Measurements from ENCODE around the gene BLZF1. TPM values are rescaled to one million over a fixed set of nuclear protein-coding genes. Genes with fewer than 3 reads are reported as not detected.

Gene BLZF1
- total and polyA plus RNA-seq, 9 donors, result 9.2 to 28.8 (median 19.2) TPM

DNA sequence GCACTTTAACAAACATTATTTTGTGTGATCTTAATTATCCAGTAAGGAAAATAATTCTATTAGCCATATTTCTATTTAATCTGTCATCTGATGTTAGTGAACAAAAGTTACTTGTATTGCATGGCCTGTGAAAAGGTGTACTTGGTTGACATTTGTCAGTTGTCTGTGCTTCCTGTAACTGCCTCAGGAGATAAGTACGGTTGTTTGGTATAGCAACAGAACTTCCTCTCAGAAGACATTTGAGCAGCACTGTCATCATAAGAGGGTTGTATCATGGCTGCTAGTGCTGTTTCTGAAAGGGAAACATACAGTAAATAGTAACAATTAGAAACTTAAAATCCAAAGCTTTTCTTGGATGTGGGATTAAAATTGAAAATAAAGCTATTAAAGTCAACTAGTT is 3.4 kb downstream of the BLZF1 start:
- Histone ChIP-seq H3K36me3 (no peaks in the 10 kb centered on the region), H3K27ac (no peak overlapping the region), H3K27me3 (no peaks in the 10 kb centered on the region), H3K4me1 (ENCODE audit: insufficient read depth) (peaks cover 2% of the 10 kb centered on the region), H3K9me3 (no peaks in the 10 kb centered on the region), H3K4me3 (no peak overlapping the region)
- 82 to 94% (median 85%) methylated on average over 1 of the region's 1 CpG for WGBS, 3 donors
- no peak for DNase-seq
- intact Hi-C loops (cut with DNase I), result no loop called here
- TF ChIP-seq, protein P1, sequence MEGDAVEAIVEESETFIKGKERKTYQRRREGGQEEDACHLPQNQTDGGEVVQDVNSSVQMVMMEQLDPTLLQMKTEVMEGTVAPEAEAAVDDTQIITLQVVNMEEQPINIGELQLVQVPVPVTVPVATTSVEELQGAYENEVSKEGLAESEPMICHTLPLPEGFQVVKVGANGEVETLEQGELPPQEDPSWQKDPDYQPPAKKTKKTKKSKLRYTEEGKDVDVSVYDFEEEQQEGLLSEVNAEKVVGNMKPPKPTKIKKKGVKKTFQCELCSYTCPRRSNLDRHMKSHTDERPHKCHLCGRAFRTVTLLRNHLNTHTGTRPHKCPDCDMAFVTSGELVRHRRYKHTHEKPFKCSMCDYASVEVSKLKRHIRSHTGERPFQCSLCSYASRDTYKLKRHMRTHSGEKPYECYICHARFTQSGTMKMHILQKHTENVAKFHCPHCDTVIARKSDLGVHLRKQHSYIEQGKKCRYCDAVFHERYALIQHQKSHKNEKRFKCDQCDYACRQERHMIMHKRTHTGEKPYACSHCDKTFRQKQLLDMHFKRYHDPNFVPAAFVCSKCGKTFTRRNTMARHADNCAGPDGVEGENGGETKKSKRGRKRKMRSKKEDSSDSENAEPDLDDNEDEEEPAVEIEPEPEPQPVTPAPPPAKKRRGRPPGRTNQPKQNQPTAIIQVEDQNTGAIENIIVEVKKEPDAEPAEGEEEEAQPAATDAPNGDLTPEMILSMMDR (IDR thresholded peaks at IDR 0.05), result no peak

DNA sequence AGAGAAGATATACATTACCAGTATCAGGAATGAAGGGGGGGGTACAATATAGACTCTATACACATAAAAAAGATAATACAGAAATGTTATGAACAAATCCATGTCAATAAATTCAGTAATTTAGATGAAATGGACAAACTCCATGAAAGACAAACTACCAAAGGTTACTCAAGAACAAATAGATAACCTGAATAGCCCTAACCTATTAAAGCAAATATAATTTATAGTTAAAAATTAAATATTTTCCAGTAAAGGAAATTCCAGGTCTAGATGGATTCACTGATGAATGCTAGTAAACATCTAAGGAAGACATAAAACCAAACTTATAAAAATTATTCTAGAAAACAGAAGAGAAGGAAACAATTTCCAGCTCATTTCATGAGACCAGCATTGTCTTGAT is 13.2 kb downstream of the BLZF1 start:
- Histone ChIP-seq H3K4me3 (no peak overlapping the region), H3K9me3 (no peaks in the 10 kb centered on the region), H3K36me3 (no peaks in the 10 kb centered on the region), H3K27me3 (no peaks in the 10 kb centered on the region), H3K27ac (no peak overlapping the region), H3K4me1 (ENCODE audit: insufficient read depth) (no peaks in the 10 kb centered on the region)
- TF ChIP-seq POLR2A (IDR thresholded peaks at IDR 0.05) (no peak), EP300 (IDR thresholded peaks at IDR 0.05) (no peak)
- TF ChIP-seq, protein P1 (IDR thresholded peaks at IDR 0.05), result no peak
- no peak for DNase-seq
- intact Hi-C loops (cut with DNase I), result no loop called here

DNA sequence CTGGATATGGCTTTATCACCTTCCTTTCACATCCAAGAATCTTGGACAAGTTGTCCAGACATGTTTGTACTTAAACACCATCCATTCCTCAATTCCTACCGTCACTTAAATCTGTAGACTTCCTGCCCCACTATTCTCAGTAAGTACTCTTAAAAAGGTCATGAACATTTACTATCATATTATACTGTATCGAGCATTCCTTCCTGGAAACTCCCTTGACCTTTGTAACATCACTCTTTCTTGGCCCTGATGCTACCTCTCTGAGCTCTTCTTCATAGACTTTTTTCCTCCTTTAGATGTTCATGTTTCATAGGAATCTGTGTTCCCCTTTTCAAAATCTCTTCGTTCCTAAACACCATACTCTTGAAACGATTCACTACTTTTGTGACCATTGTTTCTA is 15.5 kb downstream of the BLZF1 start:
- 75 to 81% (median 79%) methylated on average over 4 of the region's 4 CpGs for WGBS, 3 donors
- H3K9me3 ChIP-seq, result no peaks in the 10 kb centered on the region
- TF ChIP-seq POLR2A (IDR thresholded peaks at IDR 0.05), result no peak
- TF ChIP-seq EP300 (IDR thresholded peaks at IDR 0.05), result no peak
- TF ChIP-seq, protein P1 (IDR thresholded peaks at IDR 0.05), result no peak
- H3K4me1 ChIP-seq (ENCODE audit: insufficient read depth), result no peaks in the 10 kb centered on the region
- no peak for DNase-seq
- no peaks in the 10 kb centered on the region for H3K27me3 ChIP-seq
- H3K27ac ChIP-seq, result no peak overlapping the region
- H3K36me3 ChIP-seq, result no peaks in the 10 kb centered on the region
- intact Hi-C loops (cut with DNase I), result no loop called here
- no peak overlapping the region for H3K4me3 ChIP-seq

DNA sequence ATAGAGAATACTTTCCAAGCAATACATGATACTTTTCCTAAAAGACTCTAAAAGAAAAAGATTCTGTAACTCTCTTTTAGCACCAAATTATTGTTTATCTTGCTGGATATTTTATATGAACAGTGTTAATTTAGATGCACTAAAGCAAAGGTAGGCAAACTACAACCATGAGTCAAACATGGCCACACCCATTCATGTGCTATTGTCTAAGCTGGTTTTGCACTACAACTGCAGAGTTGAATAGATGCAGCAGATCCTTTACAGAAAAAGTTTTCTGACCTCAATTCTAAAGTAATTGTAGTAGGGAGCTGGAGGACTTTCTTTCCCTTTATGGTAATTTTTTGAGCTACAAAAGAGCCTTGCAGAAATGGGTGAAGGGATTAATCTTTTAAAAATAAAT is 19.4 kb downstream of the BLZF1 start:
- H3K27ac ChIP-seq, result no peak overlapping the region
- no peaks in the 10 kb centered on the region for H3K4me1 ChIP-seq (ENCODE audit: insufficient read depth)
- TF ChIP-seq EP300 (IDR thresholded peaks at IDR 0.05), result no peak
- TF ChIP-seq, protein P1 (IDR thresholded peaks at IDR 0.05), result no peak
- no peak for TF ChIP-seq POLR2A (IDR thresholded peaks at IDR 0.05)
- H3K27me3 ChIP-seq, result no peaks in the 10 kb centered on the region
- H3K4me3 ChIP-seq, result no peak overlapping the region
- intact Hi-C loops (cut with DNase I), result no loop called here
- no peaks in the 10 kb centered on the region for H3K36me3 ChIP-seq
- H3K9me3 ChIP-seq, result peaks cover 0 to 3% of the 10 kb centered on the region in 2 donors
- no peak for DNase-seq

DNA sequence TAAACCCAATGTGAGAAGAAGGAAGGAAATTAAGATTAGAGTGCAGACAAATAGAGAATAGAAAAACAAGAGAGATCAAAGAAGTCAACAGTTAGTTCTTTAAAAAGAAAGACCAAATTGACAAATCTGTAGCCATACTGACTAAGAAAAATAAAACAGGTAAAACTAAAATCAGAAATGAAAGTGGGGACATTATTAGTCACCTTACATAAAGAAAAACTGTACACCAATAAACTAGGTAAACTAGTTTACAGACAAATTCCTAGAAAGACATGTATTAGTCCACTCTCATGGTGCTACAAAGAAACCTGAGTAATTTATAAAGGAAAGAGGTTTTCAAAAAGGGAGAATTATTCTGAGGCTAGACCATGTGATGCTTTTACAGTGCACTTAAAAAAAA is 22.3 kb downstream of the BLZF1 start:
- DNase-seq, result no peak
- Histone ChIP-seq H3K27me3 (no peaks in the 10 kb centered on the region), H3K9me3 (peaks cover 0 to 3% of the 10 kb centered on the region in 2 donors), H3K27ac (no peak overlapping the region), H3K4me3 (no peak overlapping the region), H3K4me1 (ENCODE audit: insufficient read depth) (no peaks in the 10 kb centered on the region), H3K36me3 (no peaks in the 10 kb centered on the region)
- TF ChIP-seq EP300 (IDR thresholded peaks at IDR 0.05) (no peak), POLR2A (IDR thresholded peaks at IDR 0.05) (no peak)
- intact Hi-C loops (cut with DNase I), result no loop called here

Measured in ovary (tissue), 9 donors.